Tibial artery (tissue), 4 donors: ENCODE data around the gene C16orf96.

Experiments used
- DNase-seq, 2 donors: peaks; one replicate each; pipeline ENCODE4 v3.0.0-alpha.2; 2019
- H3K27ac ChIP-seq, 2 donors: fragments of 200-600 bp; sonication (generic) in 1 of 2; 1 replicate in 1 of 2; 2 replicates in 1 of 2; pipeline ENCODE4 v1.5.1; 2018 to 2019; ENCODE audit warnings: mild to moderate bottlenecking in 1 of 2
- H3K27me3 ChIP-seq, 2 donors: fragments of 200-600 bp; sonication (generic) in 1 of 2; one replicate each; pipeline versions ENCODE4 v1.5.1 to v1.6.0; 2016 to 2019
- H3K36me3 ChIP-seq, 3 donors: fragments of 200-600 bp; sonication (generic) in 2 of 3; one replicate each; pipeline ENCODE4 v1.5.1; 2016 to 2019; ENCODE audit warnings: mild to moderate bottlenecking in 2 of 3
- H3K4me1 ChIP-seq, 4 donors: fragments of 200-600 bp; sonication (generic) in 2 of 4; 1 replicate in 3 of 4; 2 replicates in 1 of 4; pipeline ENCODE4 v1.5.1; 2016 to 2019
- H3K4me3 ChIP-seq, 2 donors: fragments of 200-600 bp; sonication (generic) in 1 of 2; 1 replicate in 1 of 2; 2 replicates in 1 of 2; pipeline ENCODE4 v1.5.1; 2018 to 2019; ENCODE audit warnings: mild to moderate bottlenecking in 2 of 2
- H3K9me3 ChIP-seq, 3 donors: fragments of 200-600 bp; sonication (generic) in 1 of 3; one replicate each; pipeline ENCODE4 v1.5.1; 2016 to 2019
- intact Hi-C: fragments of 100-400 bp; cut with DNase I; formaldehyde crosslinking; loops from one replicate; pipeline ENCODE4 v1.15.0; 2023; ENCODE audit warnings: low total_unique reads
- TF ChIP-seq, protein P1 (sequence below), 2 experiments: fragments of 200-600 bp in 1 of 2; fragments of 450-650 bp in 1 of 2; IDR thresholded peaks; one replicate each; pipeline ENCODE4 v1.5.1; 2017 to 2019; ENCODE audit warnings: antibody characterized with exemption in 2 of 2, mild to moderate bottlenecking in 1 of 2, moderate library complexity in 1 of 2

C16orf96 gene

DNA sequence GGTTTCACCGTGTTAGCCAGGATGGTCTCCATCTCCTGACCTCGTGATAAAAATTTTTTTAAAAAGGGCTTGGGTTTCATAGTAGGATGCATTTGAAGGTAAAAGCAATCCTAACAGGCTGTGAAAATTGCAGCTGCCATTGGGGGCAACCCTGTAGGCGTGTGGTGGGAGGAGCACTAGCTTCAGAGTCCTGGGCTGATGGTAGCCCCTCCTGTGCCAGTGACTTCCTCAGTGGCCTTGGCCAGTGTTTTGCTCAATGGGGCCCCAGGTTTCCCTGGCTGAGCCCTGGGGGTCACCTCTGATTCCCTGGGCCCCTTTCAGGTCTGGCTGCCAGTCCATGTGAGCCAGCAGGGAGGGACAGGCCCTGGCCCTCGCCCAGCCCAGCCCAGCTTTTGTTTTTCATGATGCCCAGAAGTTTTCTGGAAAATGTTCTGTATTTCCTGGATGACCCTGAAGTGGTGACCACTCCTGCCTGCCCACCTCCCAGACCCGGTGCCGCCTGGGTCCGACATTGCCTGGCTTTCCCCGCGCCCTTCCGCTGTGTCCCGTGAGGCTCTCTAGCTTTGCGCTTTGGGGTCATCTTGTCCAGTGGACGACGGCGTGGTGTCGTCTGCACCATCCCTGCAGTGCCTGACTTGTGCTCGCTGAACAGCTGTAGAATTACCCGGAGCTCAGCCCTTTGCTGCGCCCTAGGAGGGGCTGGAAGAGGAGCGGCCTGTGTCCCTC, 77.9 kb downstream of the C16orf96 start:
- intact Hi-C loops = no loop called here
- H3K27me3 ChIP-seq = no peaks in the 10 kb centered on the region
- peaks cover 5 to 25% (median 10%) of the 10 kb centered on the region in 3 donors for H3K36me3 ChIP-seq
- TF ChIP-seq, protein P1, sequence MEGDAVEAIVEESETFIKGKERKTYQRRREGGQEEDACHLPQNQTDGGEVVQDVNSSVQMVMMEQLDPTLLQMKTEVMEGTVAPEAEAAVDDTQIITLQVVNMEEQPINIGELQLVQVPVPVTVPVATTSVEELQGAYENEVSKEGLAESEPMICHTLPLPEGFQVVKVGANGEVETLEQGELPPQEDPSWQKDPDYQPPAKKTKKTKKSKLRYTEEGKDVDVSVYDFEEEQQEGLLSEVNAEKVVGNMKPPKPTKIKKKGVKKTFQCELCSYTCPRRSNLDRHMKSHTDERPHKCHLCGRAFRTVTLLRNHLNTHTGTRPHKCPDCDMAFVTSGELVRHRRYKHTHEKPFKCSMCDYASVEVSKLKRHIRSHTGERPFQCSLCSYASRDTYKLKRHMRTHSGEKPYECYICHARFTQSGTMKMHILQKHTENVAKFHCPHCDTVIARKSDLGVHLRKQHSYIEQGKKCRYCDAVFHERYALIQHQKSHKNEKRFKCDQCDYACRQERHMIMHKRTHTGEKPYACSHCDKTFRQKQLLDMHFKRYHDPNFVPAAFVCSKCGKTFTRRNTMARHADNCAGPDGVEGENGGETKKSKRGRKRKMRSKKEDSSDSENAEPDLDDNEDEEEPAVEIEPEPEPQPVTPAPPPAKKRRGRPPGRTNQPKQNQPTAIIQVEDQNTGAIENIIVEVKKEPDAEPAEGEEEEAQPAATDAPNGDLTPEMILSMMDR (IDR thresholded peaks at IDR 0.05) = no peak
- no peak overlapping the region for H3K27ac ChIP-seq
- H3K4me3 ChIP-seq = no peak overlapping the region
- H3K4me1 ChIP-seq = peaks cover 0 to 6% (median 1%) of the 10 kb centered on the region in 4 donors
- no peak for DNase-seq
- peaks cover 0 to 6% (median 0%) of the 10 kb centered on the region in 3 donors for H3K9me3 ChIP-seq

DNA sequence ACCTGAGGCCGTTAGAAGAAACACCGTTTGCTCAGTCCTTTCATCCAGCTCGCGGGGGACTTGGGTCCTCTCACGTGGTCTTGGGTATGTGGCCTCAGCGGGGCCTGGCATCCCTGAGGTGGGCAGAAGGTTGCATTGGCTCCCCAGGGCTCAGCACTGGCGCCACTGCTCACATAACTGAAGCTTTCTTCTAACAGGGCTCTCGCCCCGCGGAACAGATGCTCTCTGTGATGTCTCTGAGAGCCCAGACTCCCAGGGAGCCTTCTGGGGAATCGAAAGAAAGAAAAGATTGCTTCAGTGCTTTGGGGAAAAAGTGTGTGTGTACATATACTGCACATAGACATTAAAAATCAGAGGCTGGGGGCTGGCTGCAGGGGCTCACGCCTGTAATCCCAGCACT, 78.6 kb downstream of the C16orf96 start:
- TF ChIP-seq, protein P1 (IDR thresholded peaks at IDR 0.05) = no peak
- H3K27me3 ChIP-seq = no peaks in the 10 kb centered on the region
- H3K9me3 ChIP-seq = peaks cover 0 to 6% (median 0%) of the 10 kb centered on the region in 3 donors
- no peak overlapping the region for H3K4me3 ChIP-seq
- intact Hi-C loops = no loop called here
- DNase-seq = no peak
- no peak overlapping the region for H3K27ac ChIP-seq
- H3K36me3 ChIP-seq = peaks cover 5 to 26% (median 10%) of the 10 kb centered on the region in 3 donors
- peaks cover 0 to 6% (median 1%) of the 10 kb centered on the region in 4 donors for H3K4me1 ChIP-seq

DNA sequence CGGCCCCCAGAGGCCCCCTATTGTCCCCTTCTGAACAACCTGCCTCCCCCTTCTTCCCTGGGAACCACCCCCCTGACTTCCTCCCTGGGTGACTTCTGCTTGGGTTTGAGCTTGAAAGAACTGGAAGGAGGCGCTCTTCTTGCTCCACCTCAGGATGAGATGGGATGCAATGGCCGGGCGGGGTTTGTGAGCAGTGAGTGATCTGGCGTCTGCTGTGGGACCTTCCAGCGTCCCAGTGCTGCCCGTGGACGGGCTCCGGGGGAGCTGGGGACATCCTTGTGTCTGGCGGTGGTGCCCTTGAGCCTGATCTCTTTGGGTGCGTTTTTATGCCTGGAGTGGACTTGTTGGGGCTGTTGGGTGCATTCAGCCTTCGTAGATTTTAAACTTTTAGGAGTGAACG, 80.1 kb downstream of the C16orf96 start:
- no peak overlapping the region for H3K4me3 ChIP-seq
- DNase-seq = no peak
- TF ChIP-seq, protein P1 (IDR thresholded peaks at IDR 0.05) = no peak

DNA sequence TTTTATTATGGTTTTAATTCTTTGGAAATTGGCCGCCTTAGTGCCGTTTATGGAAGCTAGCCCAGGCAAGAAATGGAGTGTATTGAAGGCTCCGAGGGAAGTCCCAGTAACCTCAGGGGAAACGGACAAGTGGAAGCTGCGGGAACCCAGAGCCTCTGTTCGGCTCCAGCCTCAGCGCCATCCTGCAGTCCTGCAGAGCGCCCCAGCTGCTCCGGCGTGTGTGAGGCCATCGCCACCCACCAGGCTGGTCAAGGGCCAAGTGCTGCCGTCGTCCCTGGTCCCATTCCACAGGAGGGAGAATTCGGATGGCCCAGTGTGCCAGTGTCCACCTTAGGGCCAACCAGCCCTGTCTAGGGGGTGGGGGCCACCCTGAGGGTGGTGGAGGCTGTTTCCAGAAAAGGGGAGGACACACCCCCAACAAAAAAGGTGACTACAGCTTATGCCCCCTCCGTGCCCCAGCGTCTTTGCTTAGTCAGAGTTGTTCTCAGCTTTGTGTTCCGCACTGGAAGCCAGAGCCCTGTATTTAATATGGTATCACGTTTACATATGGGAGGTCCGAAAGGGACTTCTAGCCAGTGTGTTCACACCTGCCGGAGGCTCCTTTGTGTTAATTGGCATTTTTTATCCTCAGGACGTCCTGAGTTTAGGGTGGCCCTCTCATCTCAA, 81.5 kb downstream of the C16orf96 start:
- intact Hi-C loops = no loop called here
- Histone ChIP-seq H3K9me3 (no peaks in the 10 kb centered on the region), H3K27me3 (no peaks in the 10 kb centered on the region), H3K4me1 (peaks cover 0 to 10% (median 4%) of the 10 kb centered on the region in 4 donors), H3K27ac (no peak overlapping the region), H3K4me3 (no peak overlapping the region), H3K36me3 (peaks cover 5 to 33% (median 10%) of the 10 kb centered on the region in 3 donors)
- TF ChIP-seq, protein P1 (IDR thresholded peaks at IDR 0.05) = no peak
- no peak for DNase-seq

More for the DNA sequence above, 80.1 kb downstream of the C16orf96 start:
- H3K4me1 ChIP-seq = peaks cover 0 to 10% (median 4%) of the 10 kb centered on the region in 4 donors
- H3K9me3 ChIP-seq = peaks cover 0 to 3% (median 0%) of the 10 kb centered on the region in 3 donors
- no peak overlapping the region for H3K27ac ChIP-seq
- no peaks in the 10 kb centered on the region for H3K27me3 ChIP-seq
- H3K36me3 ChIP-seq = peaks cover 5 to 33% (median 10%) of the 10 kb centered on the region in 3 donors
- intact Hi-C loops = no loop called here

DNA sequence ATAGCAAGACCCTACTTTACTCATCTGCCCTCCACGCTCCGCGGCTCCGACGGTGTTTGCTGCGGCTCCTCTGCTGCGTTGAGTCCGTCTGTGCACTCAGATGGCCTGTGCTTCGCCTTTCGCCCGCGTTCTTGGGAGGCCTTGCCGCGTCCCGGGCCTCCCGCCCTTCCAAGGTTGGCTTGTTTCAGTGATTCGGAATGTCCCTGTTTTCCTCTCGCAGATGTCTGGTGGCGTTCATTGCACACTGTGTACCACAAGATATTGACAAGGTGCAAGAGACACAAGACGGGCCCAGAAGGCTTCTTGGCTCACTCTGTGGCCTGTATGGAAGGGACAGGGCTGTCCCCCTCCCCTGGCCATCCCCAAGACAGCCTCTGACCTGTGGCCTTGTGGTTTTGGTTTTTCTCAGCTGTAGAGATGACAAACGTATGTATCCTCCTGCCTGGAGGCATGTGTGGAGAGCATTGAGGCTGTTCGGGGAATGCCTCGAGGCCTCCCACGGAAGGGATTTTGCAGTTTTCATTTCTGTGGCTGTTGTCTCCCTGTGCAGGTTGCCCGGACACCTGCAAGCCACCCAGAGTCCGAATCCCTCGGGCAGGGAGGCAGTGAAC, 83.9 kb downstream of the C16orf96 start:
- no peak for DNase-seq
- Histone ChIP-seq H3K4me3 (no peak overlapping the region), H3K27ac (no peak overlapping the region), H3K27me3 (no peaks in the 10 kb centered on the region), H3K36me3 (peaks cover 0 to 21% (median 1%) of the 10 kb centered on the region in 3 donors), H3K4me1 (peaks cover 0 to 10% (median 4%) of the 10 kb centered on the region in 4 donors), H3K9me3 (no peaks in the 10 kb centered on the region)
- TF ChIP-seq, protein P1 (IDR thresholded peaks at IDR 0.05) = no peak
- intact Hi-C loops = no loop called here
